COR-L47 (cell line): ENCODE data around the gene CCDC33.

Source experiments
- DNase-seq: peaks from one replicate; lab custom pipeline; 2025; lab: John Stamatoyannopoulos, UW

The CCDC33 gene

DNA sequence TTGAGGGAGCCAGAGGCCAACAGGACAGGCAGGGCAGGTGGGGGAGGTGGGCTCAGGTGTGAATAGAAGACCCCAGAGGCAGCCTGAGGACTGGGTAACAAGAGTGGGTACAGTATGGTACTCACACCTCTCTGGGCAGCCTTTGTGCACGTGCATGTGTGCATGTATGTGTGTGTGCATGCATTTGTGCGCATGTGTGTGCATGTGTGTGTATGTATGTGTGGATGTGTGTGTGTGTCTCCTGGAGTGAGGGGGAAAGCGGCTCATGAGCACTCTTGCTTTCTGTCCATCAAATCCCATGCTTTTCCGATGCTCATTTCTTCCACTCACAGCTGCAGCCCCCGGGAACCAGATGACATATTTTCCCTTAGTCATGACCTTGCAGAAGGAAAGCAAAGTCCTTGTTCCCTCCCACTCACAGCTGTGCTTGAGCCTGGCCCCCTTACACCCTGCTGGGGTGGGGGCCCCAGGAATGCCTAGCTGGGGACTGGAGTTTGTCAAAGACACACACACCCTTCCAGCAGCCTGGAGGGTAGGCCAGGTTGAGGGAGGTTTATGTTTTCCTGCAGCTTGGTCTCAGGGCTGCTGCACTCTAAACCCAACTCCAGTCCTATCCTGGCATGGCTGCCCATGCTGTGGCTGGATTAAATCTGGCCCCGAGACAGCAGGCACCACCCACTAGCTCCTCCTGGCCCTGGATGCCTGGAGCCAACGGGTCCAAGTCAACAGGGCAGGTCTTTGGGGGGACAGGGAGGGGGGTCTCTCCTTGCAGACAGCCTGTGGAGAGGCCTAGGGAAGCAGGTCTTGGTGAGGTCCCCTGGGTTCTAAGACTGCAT is 22.5 kb downstream of the CCDC33 start:
- no peak for DNase-seq

DNA sequence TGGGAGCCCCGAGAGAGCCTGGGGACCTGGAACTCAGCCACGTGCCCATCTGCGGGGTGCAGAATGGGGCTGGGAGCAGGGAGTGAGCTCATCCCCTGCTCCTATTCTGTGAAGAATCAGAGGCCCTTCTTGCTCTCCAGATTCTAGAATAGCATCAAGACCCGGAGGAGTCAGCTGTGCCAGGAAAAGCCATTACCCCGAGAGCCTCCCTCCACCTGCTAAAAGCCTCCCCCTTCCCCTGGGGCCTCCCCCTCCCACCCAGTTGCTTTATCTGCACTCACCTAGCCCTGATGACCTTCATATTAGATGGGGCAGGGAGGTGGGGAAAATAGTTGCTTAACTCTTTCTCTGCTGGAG is 23.1 kb downstream of the CCDC33 start:
- no peak for DNase-seq

DNA sequence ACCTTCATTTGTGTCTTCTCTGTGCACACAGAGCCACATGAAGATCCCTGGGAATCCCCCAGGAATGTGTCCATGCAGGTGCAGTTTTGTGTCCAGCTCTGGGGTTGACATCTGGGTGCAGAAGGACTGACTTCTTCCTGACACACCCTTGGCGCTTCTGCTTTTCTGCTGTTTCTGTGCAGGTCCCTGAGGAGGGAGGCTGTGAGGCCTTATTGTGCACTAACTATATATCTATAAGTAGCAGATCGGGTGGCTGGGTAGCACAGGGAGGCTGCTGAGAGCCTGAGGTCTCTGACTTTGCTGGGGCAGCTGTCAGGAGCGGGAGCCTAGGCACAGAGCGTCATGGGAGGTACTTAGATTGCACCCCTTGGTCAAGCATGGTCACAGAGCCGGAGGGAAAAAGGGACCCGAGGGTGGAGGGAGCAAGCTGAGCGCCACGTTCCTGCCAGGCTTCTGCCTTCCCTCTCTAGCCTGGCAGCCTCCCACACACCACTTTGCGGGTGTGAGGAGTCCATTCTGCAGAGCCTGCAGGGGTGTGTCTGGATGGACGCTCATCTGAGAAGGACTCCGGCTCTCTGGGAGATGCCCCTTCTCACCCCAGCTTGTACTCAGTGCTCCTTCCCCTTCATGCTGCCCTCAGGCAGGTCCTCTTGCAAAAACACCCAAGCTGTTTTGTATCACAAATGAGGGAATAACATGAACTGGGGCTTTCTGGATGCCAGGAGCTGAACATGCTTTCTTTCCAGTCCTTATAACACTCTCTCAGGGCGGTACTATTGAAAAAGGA is 23.9 kb downstream of the CCDC33 start:
- DNase-seq: no peak

DNA sequence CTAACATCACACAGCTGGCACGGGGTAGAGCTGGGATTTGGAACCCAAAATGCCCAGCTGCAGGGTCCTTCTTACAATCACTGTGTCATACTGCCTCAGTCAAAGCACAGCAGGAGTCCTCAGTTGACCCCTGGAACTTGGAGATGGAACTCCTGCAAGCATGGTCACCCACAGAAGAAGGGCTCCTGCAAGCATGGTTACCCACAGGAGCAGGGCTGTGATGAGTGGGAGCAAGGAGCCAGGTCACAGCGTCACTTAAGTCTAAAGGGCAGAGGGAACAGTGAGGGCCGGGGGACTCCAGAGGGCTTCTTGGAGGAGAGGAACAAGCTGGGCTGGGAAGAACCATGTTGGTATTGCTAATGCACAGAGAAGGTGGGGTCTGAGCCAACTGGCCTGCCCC is 24.9 kb downstream of the CCDC33 start:
- DNase-seq: no peak

DNA sequence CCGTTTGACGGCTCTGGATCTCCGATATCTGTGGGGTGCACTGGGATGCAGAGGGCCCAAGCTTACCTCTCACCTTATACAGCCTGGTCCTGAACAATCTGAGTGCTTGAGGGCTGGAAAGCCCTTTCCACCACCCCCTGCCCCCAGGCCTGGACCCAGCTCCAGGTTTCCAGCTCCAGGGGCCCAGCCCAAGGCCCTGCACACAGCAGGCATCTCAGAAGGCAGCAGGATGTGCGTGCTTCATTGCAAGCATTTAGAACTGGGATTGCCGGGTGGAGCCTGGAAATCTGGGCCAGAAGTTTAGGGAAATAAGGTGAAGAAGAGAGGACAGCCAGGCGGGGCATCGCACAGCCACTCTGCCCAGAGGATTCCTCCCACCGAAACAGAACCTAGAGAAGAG is 25.6 kb downstream of the CCDC33 start:
- no peak for DNase-seq

DNA sequence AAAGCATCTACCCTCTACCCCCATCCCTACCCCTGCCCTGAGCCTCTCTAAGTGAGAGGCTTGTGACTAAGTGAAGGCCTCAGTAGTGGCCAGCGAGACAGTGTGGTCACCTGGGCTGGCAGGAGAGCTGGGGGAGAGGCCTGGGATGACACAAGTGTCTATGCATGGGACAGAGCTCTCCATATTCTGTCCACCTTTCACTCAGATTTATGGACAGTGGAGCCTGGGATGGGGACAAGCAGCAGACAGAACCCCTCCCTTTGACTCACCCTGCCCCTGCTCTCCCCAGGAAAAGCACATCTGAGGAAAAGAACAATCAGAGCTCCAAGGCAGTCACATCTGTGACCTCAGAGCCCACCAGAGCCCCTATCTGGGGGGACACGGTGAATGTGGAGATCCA is 26.0 kb downstream of the CCDC33 start:
- DNase-seq: no peak

DNA sequence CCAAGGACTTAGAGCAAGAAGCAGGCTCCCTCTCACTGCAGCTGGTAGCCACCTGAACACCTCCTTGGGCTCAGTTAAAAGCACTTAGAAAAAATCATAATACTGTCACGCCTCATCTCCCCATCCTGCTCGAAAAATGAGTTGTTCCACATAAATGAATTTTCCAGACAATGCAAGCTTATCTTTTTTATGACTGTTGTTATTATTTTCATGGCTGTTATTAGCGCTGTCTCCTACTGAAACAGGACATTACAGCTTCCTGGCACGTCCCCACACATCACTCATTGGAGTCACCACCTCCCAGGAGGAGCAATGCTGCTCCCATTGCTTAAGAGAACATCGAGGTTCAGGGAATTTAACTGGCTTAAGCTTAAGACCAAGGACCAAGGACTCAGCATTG is 26.5 kb downstream of the CCDC33 start:
- DNase-seq: no peak

DNA sequence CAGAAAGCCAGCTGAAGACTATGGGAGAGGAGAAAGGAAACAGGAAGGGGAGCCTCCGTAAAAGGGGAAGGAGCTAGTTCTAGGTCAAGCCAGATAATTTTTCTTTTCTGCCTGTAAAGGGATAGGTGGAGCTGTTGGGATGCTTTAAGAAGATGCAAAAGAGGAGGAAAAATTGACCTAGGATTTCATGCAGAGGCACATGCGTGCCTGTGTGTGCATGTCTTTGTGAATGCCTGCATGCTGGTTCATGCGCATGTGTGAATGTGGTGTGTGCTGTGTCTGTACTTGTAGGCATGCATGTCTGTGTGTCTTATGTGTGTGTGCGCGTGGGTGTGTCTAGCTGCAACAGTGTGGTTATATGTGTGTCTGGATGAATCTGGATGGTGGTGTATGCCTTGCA is 27.3 kb downstream of the CCDC33 start:
- DNase-seq: no peak

DNA sequence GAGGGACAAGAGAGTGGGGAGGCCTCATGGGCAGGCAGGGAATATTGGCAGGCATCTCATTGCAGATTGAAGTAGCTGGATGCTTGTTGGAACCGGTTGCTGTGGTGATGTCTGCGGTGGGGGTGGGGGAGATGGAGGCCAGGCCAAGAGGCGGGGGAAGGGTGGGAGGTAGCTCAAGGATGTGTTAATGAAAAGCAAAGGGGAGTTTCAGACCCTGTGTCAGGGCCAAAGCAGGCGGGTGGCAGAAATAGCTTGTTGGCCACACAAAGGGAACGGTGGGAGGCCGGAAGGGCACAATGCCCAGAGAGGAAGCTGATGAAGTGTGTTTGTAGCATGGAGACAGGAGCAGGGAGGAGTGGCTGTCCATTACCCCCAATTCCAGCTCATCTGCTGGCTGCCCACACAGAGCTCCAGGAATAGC is 28.0 kb downstream of the CCDC33 start:
- DNase-seq: peak; percentile 78

DNA sequence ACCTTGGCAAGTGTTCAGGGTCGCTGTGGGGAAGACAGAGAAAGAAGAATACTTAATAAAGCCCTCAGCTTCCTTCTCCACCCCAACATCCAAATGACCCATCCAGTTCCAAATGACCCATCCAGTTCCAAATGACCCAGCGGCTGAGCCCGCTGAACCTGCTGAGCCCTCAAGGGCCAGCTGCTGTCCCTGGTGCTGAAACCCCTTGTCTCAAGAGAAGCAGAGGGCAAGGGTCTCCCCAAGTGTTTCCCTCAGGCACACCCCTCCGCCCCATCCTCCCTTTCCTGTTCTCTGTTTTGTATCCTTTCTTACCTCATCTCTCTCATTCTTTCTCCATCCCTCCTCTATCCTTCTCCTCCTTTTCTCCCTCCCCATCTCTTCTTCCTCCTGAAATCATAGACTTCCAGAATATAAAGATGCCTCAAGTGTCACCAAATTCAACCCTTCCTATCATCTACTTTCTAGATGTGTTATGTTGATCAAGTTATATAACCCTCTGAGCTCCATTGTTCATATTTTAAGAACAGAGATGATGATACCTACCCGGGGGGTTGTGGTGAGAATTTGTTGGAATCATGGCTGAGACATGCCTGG is 29.0 kb downstream of the CCDC33 start:
- no peak for DNase-seq

DNA sequence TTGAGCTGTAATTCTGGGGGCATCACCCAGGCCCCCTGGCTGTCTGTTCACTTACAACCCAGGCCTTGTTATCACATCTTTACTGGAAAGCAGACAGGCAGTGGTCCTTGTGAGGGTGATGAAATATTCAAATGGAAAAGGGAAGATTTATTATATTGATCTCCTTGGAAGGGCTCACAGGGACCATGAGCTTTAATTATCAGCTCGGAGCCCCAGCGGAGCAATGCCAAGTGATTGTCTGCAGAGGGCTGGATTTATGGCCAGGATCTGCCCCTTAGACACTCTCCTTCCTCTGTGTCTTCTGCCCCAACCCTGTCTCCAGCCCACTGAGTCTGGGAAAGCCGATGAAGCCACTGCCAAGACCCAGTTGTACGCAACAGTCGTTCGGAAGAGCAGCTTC is 31.9 kb downstream of the CCDC33 start:
- no peak for DNase-seq

DNA sequence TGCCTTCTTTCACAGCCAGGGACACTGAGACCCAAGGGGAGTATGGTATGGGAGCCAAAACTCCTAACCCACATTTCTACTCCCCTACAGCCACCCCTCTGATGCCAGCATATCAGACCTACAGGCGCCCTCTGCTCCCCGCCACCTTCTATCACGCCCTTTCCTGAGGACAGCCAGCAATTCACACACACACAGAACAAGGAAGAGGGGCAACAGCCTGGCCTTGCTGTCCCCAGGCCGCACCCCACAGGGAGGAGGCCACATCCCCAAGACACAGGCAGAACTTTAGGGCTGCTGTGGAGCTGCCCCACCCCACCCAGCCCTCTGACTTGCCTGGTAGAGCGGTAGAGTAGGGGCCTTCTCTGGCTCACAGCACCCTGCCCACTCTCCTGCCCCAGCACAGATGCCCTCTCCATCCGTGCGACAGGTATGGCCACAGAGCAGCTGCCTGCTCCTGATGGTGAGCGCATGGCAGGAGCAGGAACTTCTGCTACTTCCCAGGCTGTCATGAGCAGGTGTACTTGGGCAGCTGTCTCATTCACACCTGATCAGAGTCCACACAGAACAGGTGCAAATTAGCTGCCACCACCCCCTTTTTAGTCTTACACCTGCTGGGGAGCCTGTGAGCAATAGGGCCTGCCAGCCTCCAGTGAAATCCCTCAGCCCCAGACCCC is 33.4 kb downstream of the CCDC33 start:
- DNase-seq: peak; percentile 62

DNA sequence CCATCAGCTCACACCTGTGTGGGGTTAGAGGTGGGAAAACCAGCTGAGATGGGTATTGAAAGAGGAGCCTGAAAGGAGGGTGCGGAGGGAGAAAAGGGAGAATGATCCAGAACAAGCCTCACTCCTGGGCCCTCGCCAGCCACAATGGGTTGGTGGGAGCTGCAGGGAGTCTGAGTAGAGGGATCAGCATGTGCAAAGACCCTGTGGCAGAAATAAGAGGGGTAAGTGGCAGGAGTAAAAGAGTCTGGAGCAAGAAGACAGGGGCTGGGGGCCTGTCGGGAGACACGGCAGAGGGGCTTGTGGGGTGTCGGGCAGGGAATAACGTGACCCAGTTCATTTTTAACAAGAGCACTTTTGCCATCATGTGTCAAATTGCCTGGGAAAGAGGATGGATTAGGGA is 34.0 kb downstream of the CCDC33 start:
- DNase-seq: no peak

DNA sequence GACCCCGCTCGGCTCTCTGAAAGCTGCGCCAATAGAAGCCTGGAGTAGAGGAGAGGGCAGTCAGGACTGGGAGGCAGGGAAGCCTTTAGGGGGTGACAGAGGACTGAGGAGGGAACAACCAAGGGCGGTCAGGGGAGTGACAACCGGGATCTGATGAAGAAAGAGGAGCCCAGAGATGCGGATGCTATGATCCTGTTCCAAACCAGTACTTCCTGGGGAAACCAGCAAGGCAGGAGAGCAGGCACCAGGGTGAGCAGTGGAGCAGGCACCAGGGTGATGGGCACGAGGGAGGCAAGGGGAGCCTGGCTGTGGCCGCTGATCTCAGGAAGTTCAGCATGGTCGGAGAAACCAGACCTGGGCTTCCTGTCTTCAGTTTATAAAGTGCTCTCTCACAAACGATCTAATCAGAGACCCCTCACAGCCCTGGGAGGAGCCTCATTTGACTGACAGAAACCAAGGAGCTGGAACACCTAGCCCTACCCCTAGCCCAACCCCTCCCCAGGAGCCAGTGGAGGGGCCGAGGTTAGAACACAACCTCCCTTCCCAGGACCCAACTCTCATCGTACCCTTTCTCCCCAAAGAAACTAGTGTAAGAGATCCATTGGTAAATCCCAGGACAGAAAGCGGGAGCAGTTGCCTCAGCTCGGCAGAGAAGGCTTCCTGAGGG is 34.9 kb downstream of the CCDC33 start:
- DNase-seq: no peak

DNA sequence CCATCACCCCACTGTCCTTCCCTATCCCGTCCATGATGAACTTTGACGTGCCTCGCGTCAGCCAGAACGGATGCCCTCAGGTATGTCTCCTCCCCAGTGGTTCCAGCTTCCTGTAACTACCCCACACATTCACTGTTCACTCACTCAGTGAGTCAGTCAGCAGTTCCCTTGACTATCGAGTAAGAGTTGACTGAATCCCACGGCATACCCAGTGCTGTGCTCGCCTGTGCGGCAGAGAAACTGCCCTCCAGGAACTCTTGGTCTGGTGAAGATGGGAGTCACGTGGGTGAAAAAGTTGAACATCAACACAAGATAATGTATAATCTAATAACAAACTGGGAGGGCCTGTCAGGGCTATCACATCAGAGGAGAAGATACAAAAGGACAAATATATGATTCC is 36.7 kb downstream of the CCDC33 start:
- DNase-seq: no peak

DNA sequence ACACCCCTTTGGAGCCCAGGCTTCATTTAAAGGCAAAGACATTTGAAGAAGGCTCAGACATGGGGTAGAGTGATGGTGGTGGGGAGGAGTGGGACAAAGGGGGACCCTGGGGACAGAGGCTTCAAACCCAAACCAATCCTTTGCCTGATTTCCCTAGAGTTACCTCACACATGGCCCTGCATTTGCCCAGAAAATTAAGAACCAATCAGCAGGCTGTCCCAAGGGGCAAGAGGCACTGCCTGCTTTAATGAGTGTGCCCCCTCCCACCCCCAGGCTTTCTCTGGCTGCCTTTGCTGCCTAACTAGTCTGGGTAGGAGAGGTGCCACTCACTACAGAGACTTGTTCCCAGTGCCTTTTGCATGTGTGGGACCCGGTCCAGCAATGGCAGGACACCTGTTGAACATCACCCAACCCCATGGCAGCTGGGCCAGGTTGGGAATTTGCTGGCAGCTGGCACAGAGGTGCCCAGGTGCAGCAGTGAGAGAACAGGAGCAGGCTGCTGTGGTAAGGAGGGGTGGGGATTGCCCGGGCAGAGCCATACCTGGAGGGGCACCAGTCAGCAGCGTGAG is 38.4 kb downstream of the CCDC33 start:
- no peak for DNase-seq

DNA sequence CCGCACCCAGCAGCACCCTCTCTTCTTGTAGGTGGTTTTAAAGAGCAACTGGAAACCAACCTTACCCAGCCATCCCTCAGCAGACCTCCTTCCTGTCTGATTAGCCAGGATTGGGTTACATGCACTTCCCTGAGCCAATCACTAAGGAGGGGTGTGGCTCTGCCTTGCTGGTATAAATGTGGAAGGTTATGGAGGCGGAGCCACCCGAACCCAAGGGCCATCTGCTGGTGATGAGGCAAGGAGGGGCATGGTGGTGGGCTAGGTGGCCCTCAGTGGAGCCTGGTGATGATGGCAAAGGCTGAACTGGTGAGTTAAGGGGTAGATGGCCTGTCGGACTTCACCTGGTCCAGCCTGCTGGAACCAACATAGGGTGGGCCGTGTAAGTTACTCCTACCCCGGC is 39.8 kb downstream of the CCDC33 start:
- no peak for DNase-seq

DNA sequence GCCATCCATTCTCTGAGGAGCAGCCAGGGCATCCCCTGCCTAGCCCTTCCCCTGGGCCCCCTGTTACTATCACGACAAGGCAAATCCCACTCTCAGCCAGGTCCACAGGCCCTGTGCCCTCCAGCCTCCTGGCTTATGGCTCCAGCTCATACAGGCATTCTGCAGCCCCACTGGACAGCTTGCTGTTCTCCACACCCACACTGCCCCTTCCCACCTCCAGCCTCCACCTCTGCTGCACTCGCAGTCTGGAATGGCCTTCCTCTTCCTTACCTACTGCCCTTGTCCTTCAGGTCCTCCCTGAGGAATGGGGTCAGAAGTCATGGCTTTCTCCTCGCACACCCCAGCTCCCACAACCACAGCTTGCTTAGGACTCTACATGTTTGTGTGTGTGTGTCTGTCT is 40.4 kb downstream of the CCDC33 start:
- no peak for DNase-seq

DNA sequence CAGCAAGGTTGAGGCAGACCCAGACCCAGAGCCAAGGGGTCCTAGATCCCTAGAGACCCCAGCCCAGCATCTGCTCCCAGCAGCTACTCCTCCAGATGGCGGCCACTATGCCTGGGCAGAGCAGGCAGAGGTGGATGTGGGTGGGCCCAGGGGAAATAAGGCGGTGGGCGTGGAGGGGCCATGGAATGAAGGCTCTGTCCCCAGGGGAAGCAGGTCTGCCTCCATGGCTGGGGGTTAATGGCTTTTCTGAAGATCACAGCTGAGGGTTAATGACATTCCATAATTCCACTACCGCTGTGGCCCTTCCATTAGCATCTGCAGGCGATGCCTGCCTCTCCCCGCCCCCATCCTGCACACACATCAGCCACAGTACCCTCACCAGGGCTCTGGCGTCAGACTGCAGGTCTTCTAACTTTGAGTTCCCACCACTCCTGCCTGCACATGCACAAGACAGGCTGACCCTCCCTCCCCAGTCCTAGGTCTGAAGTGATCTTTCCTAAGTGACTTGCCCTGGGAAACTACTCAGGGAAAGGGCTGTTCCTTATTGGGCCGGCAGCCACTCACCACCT is 41.2 kb downstream of the CCDC33 start:
- no peak for DNase-seq

DNA sequence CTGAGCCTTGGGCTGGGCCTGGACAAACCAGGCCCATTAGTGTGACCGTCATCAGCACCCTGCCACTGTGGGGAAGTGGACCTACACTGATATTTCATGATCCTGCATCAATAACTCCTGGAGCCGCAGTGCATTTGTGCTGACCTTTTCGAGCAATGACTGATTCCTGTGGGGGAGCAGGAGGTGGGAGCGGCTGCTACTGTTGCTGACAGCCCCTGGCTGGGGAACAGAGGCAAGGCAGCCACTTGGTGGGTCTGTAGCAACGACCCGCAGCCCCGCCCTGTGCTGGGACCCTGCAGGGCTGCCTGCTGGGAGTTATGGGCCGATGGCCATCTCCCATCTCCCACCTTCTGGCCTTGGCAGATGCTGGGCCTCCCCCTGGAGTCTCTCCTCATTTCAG is 42.1 kb downstream of the CCDC33 start:
- DNase-seq: no peak
